B cell (primary cell): ENCODE data around the gene ATP5MC3. TPM values are rescaled to one million over a fixed set of nuclear protein-coding genes. Genes with fewer than 3 reads are reported as not detected.

Experiments used
- ATAC-seq: fragments of 200-7000 bp; cut with Tn5 transposase; one replicate; pipeline ENCODE4 v1.10.0; 2021; ENCODE audit warnings: low read depth, mild to moderate bottlenecking, moderate number of reproducible peaks, moderate library complexity
- CTCF ChIA-PET: fragments of 350-600 bp; sonication (Branson Sonifier 250); formaldehyde crosslinking; loops from one replicate; lab custom pipeline; 2021; ENCODE audit warnings: antibody characterized with exemption, inconsistent platforms; lab: Charles Lee
- POLR2A ChIA-PET: fragments of 350-600 bp; sonication (Branson Sonifier 250); formaldehyde crosslinking; loops from one replicate; lab custom pipeline; 2021; ENCODE audit warnings: antibody characterized with exemption; lab: Charles Lee
- DNase-seq: peaks from one replicate; pipeline ENCODE4 v3.0.0; 2013
- H2AFZ ChIP-seq: 2 replicates; pipeline ENCODE4 v1.6.1; 2012; ENCODE audit warnings: mild to moderate bottlenecking, low read depth, low read length; ENCODE audit not compliant: insufficient read depth, poor library complexity, severe bottlenecking
- H3K27ac ChIP-seq, 2 donors: 1 replicate in 1 of 2; 2 replicates in 1 of 2; pipeline ENCODE4 v1.5.1; 2012 to 2013; ENCODE audit warnings: low read length in 2 of 2, mild to moderate bottlenecking in 2 of 2, moderate library complexity in 1 of 2
- H3K27me3 ChIP-seq, 4 experiments: fragments of 200-600 bp in 1 of 4; sonication (generic) in 1 of 4; replicated peaks in 1 of 4; 1 replicate in 2 of 4; 2 replicates in 2 of 4; pipeline versions ENCODE4 v1.6.1 to v1.7.0; 2013 to 2016; ENCODE audit warnings: low read length in 3 of 4, mild to moderate bottlenecking in 2 of 4, mixed read lengths in 1 of 4, moderate library complexity in 1 of 4; ENCODE audit not compliant: insufficient read depth in 4 of 4, control insufficient read depth in 3 of 4; ENCODE audit errors: control extremely low read depth in 1 of 4
- H3K36me3 ChIP-seq, 2 experiments: replicated peaks in 1 of 2; 1 replicate in 1 of 2; 2 replicates in 1 of 2; pipeline versions ENCODE4 v1.6.1 to v1.7.1; 2013; ENCODE audit warnings: low read length in 1 of 2; ENCODE audit not compliant: insufficient read depth in 2 of 2, control insufficient read depth in 1 of 2; ENCODE audit errors: control extremely low read depth in 1 of 2, extremely low read depth in 1 of 2
- H3K4me1 ChIP-seq, 2 donors: fragments of 200-600 bp in 1 of 2; sonication (generic) in 1 of 2; 1 replicate in 1 of 2; 2 replicates in 1 of 2; pipeline versions ENCODE4 v1.5.1 to v1.6.1; 2013 to 2017; ENCODE audit warnings: low read length in 2 of 2; ENCODE audit not compliant: control insufficient read depth in 2 of 2, insufficient read depth in 2 of 2
- H3K4me2 ChIP-seq: replicated peaks from 2 replicates; pipeline ENCODE3; 2012; ENCODE audit warnings: mild to moderate bottlenecking, low read depth, low read length; ENCODE audit not compliant: poor library complexity, severe bottlenecking
- H3K4me3 ChIP-seq, 5 experiments: fragments of 200-600 bp in 1 of 5; sonication (generic) in 1 of 5; 1 replicate in 3 of 5; 2 replicates in 2 of 5; pipeline versions ENCODE4 v1.5.1 to v1.7.0; 2011 to 2016; ENCODE audit warnings: low read length in 4 of 5, mild to moderate bottlenecking in 4 of 5, low read depth in 2 of 5, control low read depth in 1 of 5, moderate library complexity in 1 of 5; ENCODE audit not compliant: insufficient read depth in 1 of 5; ENCODE audit errors: control extremely low read depth in 1 of 5, extremely low read depth in 1 of 5
- H3K79me2 ChIP-seq: fragments of 200-600 bp; sonication (generic); one replicate; pipeline ENCODE4 v1.6.0; 2016; ENCODE audit warnings: low read length; ENCODE audit not compliant: control insufficient read depth, insufficient read depth
- H3K9ac ChIP-seq: fragments of 200-600 bp; sonication (generic); 2 replicates; pipeline ENCODE4 v1.6.1; 2017; ENCODE audit warnings: mild to moderate bottlenecking, low read length, moderate library complexity
- H3K9me3 ChIP-seq, 3 donors: one replicate each; pipeline versions ENCODE4 v1.6.1 to v1.7.1; 2013; ENCODE audit warnings: low read length in 2 of 3; ENCODE audit not compliant: control insufficient read depth in 2 of 3, insufficient read depth in 1 of 3; ENCODE audit errors: control extremely low read depth in 1 of 3
- H4K20me1 ChIP-seq: 2 replicates; pipeline ENCODE4 v1.6.0; 2012; ENCODE audit warnings: mild to moderate bottlenecking, low read length; ENCODE audit not compliant: insufficient read depth, control insufficient read depth, poor library complexity, severe bottlenecking
- H3K27ac Mint-ChIP-seq: one replicate; pipeline ENCODE4 v1.8.0; 2021; ENCODE audit warnings: mixed read lengths
- H3K27me3 Mint-ChIP-seq: one replicate; pipeline ENCODE4 v1.8.0; 2021; ENCODE audit warnings: mixed read lengths
- H3K4me1 Mint-ChIP-seq: one replicate; pipeline ENCODE4 v1.8.0; 2021; ENCODE audit warnings: mixed read lengths
- H3K4me3 Mint-ChIP-seq: one replicate; pipeline ENCODE4 v1.8.0; 2021; ENCODE audit warnings: mixed read lengths
- H3K9me3 Mint-ChIP-seq: one replicate; pipeline ENCODE4 v1.8.0; 2022; ENCODE audit warnings: mixed read lengths; ENCODE audit not compliant: insufficient read depth
- CTCF ChIP-seq: fragments of 200-600 bp; IDR thresholded peaks from one replicate; pipeline ENCODE4 v1.8.0; 2022; ENCODE audit warnings: antibody characterized with exemption, mild to moderate bottlenecking
- EZH2 ChIP-seq: IDR thresholded peaks from 2 replicates; pipeline ENCODE4 v1.6.1; 2012; ENCODE audit warnings: borderline replicate concordance, low read depth, mild to moderate bottlenecking, moderate library complexity, low read length; ENCODE audit not compliant: insufficient read depth, poor library complexity, severe bottlenecking
- WGBS: methylation state at CpG from one replicate; pipeline ENCODE4 v1.1.5; 2013; ENCODE audit warnings: missing lambda C conversion rate; ENCODE audit not compliant: insufficient coverage; 5-methylcytosine and 5-hydroxymethylcytosine counted together
- intact Hi-C: fragments of 100-400 bp; cut with micrococcal nuclease; formaldehyde crosslinking; loops from one replicate; pipeline ENCODE4 v1.10.0; 2022
- polyA plus RNA-seq: library from polyadenylated mRNA; depleted of rRNA; stranded (reverse); fragments of >200 nt; gene quantifications from 2 replicates; pipeline ENCODE4 v1.2.3, GENCODE V29; 2012
- total RNA-seq, 2 donors: library from RNA; stranded (reverse); fragments of 120-200 nt in 1 of 2; gene quantifications; 1 replicate in 1 of 2; 2 replicates in 1 of 2; pipeline versions ENCODE4 v1.2.3 to v1.2.4, GENCODE V29; 2013 to 2022

Gene ATP5MC3
- total and polyA plus RNA-seq, 2 donors (not counting 1 experiment from before 2014, with no cell fraction given), result 68.5 to 94.1 TPM

DNA sequence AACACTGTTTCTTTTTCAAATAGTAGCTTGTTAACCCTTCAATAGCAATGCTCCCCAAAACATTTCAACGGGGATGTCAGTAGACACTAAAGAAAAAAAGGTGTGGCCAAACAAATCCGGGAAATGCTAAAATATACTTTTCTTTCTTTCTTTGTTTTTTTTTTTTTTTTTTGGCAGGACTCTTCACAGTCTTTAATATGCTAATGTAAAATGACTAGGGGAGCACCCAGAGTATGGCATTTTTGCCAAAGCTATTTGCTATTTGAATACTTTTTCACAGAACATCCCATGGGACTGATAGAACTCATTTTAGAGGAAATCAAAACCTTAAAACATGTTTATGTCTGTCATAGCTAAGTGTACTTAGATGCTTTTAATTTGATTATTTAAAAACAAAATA is 45.6 kb downstream of the ATP5MC3 start:
- ChIA-PET CTCF (no interaction called here), POLR2A (no interaction called here)
- no peak overlapping the region for H3K4me2 ChIP-seq
- peaks cover 22% of the 10 kb centered on the region for H3K4me1 Mint-ChIP-seq
- no peak overlapping the region for H2AFZ ChIP-seq
- peaks cover 16% of the 10 kb centered on the region for H4K20me1 ChIP-seq
- H3K9me3 Mint-ChIP-seq, result no peaks in the 10 kb centered on the region
- no peak overlapping the region for H3K27ac ChIP-seq
- no peak for ATAC-seq
- H3K79me2 ChIP-seq, result peaks cover 39% of the 10 kb centered on the region
- no peak for TF ChIP-seq EZH2
- no peak for TF ChIP-seq CTCF
- H3K4me1 ChIP-seq, result peaks cover 0 to 5% of the 10 kb centered on the region in 2 donors
- WGBS, result no CpG with 5 or more reads among the region's 2 CpGs
- H3K27me3 Mint-ChIP-seq, result no peaks in the 10 kb centered on the region
- H3K9me3 ChIP-seq, result no peaks in the 10 kb centered on the region
- intact Hi-C loops, result no loop called here
- H3K9ac ChIP-seq, result no peak overlapping the region
- H3K27ac Mint-ChIP-seq, result no peak overlapping the region
- DNase-seq, result no peak
- no peaks in the 10 kb centered on the region for H3K27me3 ChIP-seq
- H3K4me3 ChIP-seq, result no peak overlapping the region
- peaks cover 6 to 14% of the 10 kb centered on the region in 2 experiments for H3K36me3 ChIP-seq
- no peak overlapping the region for H3K4me3 Mint-ChIP-seq

DNA sequence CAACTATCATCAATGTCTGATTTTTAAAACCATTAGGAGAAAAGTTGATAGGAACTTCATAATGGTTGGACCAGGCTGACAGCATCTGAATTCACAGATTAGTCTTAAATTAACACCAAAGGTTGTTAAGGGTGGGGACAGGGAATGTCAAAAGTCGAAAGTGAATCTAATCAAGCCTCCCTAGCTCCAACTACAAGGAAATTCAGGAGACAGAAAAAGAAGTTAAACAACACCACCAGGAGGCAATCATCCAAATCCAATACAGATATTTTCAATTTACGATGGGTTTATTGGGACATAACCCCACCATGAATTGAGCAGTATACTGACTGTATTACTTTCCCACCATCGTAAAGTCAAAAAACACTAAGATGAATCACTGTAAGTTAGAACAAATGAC is 46.3 kb downstream of the ATP5MC3 start:
- WGBS, result no CpG with 5 or more reads among the region's 3 CpGs
- H3K79me2 ChIP-seq, result peaks cover 33% of the 10 kb centered on the region
- H4K20me1 ChIP-seq, result peaks cover 14% of the 10 kb centered on the region
- Mint-ChIP-seq H3K27me3 (no peaks in the 10 kb centered on the region), H3K4me3 (no peak overlapping the region), H3K27ac (no peak overlapping the region), H3K4me1 (peaks cover 22% of the 10 kb centered on the region), H3K9me3 (no peaks in the 10 kb centered on the region)
- H2AFZ ChIP-seq, result no peak overlapping the region
- intact Hi-C loops, result no loop called here
- H3K4me3 ChIP-seq, result no peak overlapping the region
- H3K27me3 ChIP-seq, result no peaks in the 10 kb centered on the region
- ChIA-PET POLR2A (no interaction called here), CTCF (no interaction called here)
- H3K4me2 ChIP-seq, result no peak overlapping the region
- peaks cover 0 to 5% of the 10 kb centered on the region in 2 donors for H3K4me1 ChIP-seq
- no peak overlapping the region for H3K9ac ChIP-seq
- no peaks in the 10 kb centered on the region for H3K9me3 ChIP-seq
- TF ChIP-seq CTCF (no peak), EZH2 (no peak)
- H3K27ac ChIP-seq, result no peak overlapping the region
- DNase-seq (no peak), ATAC-seq (no peak)
- peaks cover 3 to 16% of the 10 kb centered on the region in 2 experiments for H3K36me3 ChIP-seq
